T follicular helper cell (primary cell): ENCODE measurements around the gene TMEM42.

ENCODE experiments used
- DNase-seq: peaks from one replicate; pipeline ENCODE4 v3.0.0-alpha.2; 2020; ENCODE audit warnings: low read depth

The TMEM42 gene

GRCh38 chr3:44874308-44874707 lies 12.6 kb downstream of the TMEM42 start, which contains the start of gene TGM4:
TGM4 (plus strand) TSS chr3:44874608; CDS start chr3:44874679, 71 bp downstream.
- no peak for DNase-seq

- no peak for DNase-seq
These were observed 13.9 kb downstream of the TMEM42 start for GRCh38 chr3:44875596-44875995.

GRCh38 chr3:44877333-44877732 lies 15.6 kb downstream of the TMEM42 start:
- DNase-seq, result no peak

GRCh38 chr3:44880284-44880683 lies 18.6 kb downstream of the TMEM42 start:
- no peak for DNase-seq

- DNase-seq, result no peak
These were observed 21.7 kb downstream of the TMEM42 start for GRCh38 chr3:44883213-44883955.

GRCh38 chr3:44883999-44884431 lies 22.3 kb downstream of the TMEM42 start:
- no peak for DNase-seq

GRCh38 chr3:44885618-44886017 lies 23.9 kb downstream of the TMEM42 start:
- no peak for DNase-seq

- no peak for DNase-seq
These were observed 24.8 kb downstream of the TMEM42 start for GRCh38 chr3:44886561-44886960.

GRCh38 chr3:44887101-44887500 lies 25.4 kb downstream of the TMEM42 start:
- no peak for DNase-seq

GRCh38 chr3:44890258-44890657 lies 28.5 kb downstream of the TMEM42 start:
- DNase-seq, result no peak

GRCh38 chr3:44890852-44891251 lies 29.1 kb downstream of the TMEM42 start:
- no peak for DNase-seq

- no peak for DNase-seq
These were observed 31.0 kb downstream of the TMEM42 start for GRCh38 chr3:44892689-44893088.

- no peak for DNase-seq
These were observed 31.4 kb downstream of the TMEM42 start for GRCh38 chr3:44893097-44893496.

- no peak for DNase-seq
These were observed 32.8 kb downstream of the TMEM42 start for GRCh38 chr3:44894485-44894884.

- no peak for DNase-seq
These were observed 34.7 kb downstream of the TMEM42 start for GRCh38 chr3:44896440-44896839.

GRCh38 chr3:44899683-44900367 lies 38.1 kb downstream of the TMEM42 start:
- no peak for DNase-seq

GRCh38 chr3:44902628-44903027 lies 40.9 kb downstream of the TMEM42 start:
- DNase-seq, result no peak

- no peak for DNase-seq
These were observed 41.6 kb downstream of the TMEM42 start for GRCh38 chr3:44903314-44903713.

- no peak for DNase-seq
These were observed 42.0 kb downstream of the TMEM42 start for GRCh38 chr3:44903751-44904150.

- DNase-seq, result no peak
These were observed 43.9 kb downstream of the TMEM42 start for GRCh38 chr3:44905446-44906157.

GRCh38 chr3:44906997-44907396 lies 45.3 kb downstream of the TMEM42 start:
- no peak for DNase-seq

GRCh38 chr3:44907612-44908011 lies 45.9 kb downstream of the TMEM42 start:
- DNase-seq, result no peak

GRCh38 chr3:44909063-44909462 lies 47.4 kb downstream of the TMEM42 start:
- DNase-seq, result no peak
